H1 (cell line): ENCODE data around the gene APOBEC2. TPM values are rescaled to one million over a fixed set of nuclear protein-coding genes. Genes with fewer than 3 reads are reported as not detected.

Experiments used
- CTCF ChIA-PET: fragments of 300-600 bp; sonication (Branson Sonifier 250); formaldehyde crosslinking; loops from one replicate; lab custom pipeline; 2021; ENCODE audit not compliant: partially characterized antibody; lab: Charles Lee
- POLR2A ChIA-PET: fragments of 300-600 bp; sonication (Branson Sonifier 250); formaldehyde crosslinking; loops from one replicate; lab custom pipeline; 2021; ENCODE audit warnings: inconsistent platforms; ENCODE audit not compliant: partially characterized antibody; lab: Charles Lee
- DNase-seq, 2 experiments: peaks; one replicate each; pipeline versions ENCODE4 v3.0.0 to v3.0.0-alpha.2; 2010 to 2022; ENCODE audit warnings: low spot score in 2 of 2, low read depth in 1 of 2, mixed read lengths in 1 of 2
- FAIRE-seq: peaks from 2 replicates; lab custom pipeline; 2011; peaks lifted over from hg19 to GRCh38; lab: Jason Lieb, UNC
- H2AFZ ChIP-seq: 2 replicates; pipeline ENCODE4 v1.8.1; 2012; ENCODE audit warnings: low read length, inconsistent platforms
- H2AK5ac ChIP-seq: 2 replicates; pipeline ENCODE4 v1.6.1; 2013; ENCODE audit warnings: low read depth, low read length
- H2BK120ac ChIP-seq: replicated peaks from 2 replicates; pipeline ENCODE3; 2013; ENCODE audit warnings: low read depth, low read length, inconsistent platforms
- H2BK12ac ChIP-seq: 2 replicates; pipeline ENCODE4 v1.6.1; 2013; ENCODE audit warnings: low read depth, low read length
- H2BK15ac ChIP-seq: 2 replicates; pipeline ENCODE4 v1.6.1; 2013; ENCODE audit warnings: low read length
- H2BK20ac ChIP-seq: 2 replicates; pipeline ENCODE4 v1.6.1; 2013; ENCODE audit warnings: low read length
- H2BK5ac ChIP-seq: 2 replicates; pipeline ENCODE4 v1.6.1; 2013; ENCODE audit warnings: low read depth, low read length
- H3K14ac ChIP-seq: 2 replicates; pipeline ENCODE4 v1.6.1; 2013; ENCODE audit warnings: inconsistent platforms; ENCODE audit not compliant: insufficient read length
- H3K18ac ChIP-seq: 2 replicates; pipeline ENCODE4 v1.6.1; 2013; ENCODE audit warnings: low read length; ENCODE audit errors: extremely low read depth
- H3K23ac ChIP-seq: 2 replicates; pipeline ENCODE4 v1.6.1; 2013; ENCODE audit warnings: inconsistent platforms; ENCODE audit not compliant: insufficient read length
- H3K23me2 ChIP-seq: 2 replicates; pipeline ENCODE4 v1.6.1; 2013; ENCODE audit warnings: low read depth, low read length
- H3K27ac ChIP-seq: 2 replicates; pipeline ENCODE4 v1.6.1; 2011; ENCODE audit warnings: low read depth, low read length, inconsistent platforms
- H3K27me3 ChIP-seq, 4 experiments: replicated peaks in 1 of 4; 1 replicate in 1 of 4; 2 replicates in 3 of 4; pipeline versions ENCODE4 v1.6.1 to v1.8.1; 2011 to 2013; ENCODE audit warnings: low read length in 3 of 4, mild to moderate bottlenecking in 3 of 4, inconsistent platforms in 2 of 4, mixed read lengths in 2 of 4, moderate library complexity in 1 of 4; ENCODE audit not compliant: control insufficient read depth in 3 of 4, insufficient read depth in 3 of 4; ENCODE audit errors: extremely low read depth in 1 of 4
- H3K36me3 ChIP-seq, 4 experiments: 2 replicates each; pipeline versions ENCODE4 v1.6.1 to v1.8.1; 2011 to 2013; ENCODE audit warnings: mild to moderate bottlenecking in 4 of 4, low read length in 3 of 4, moderate library complexity in 2 of 4, control low read depth in 1 of 4, inconsistent platforms in 1 of 4; ENCODE audit not compliant: insufficient read depth in 4 of 4, control insufficient read depth in 2 of 4
- H3K4ac ChIP-seq: replicated peaks from 2 replicates; pipeline ENCODE3; 2013; ENCODE audit warnings: low read length, low read depth, mixed read lengths, inconsistent platforms; ENCODE audit not compliant: insufficient read length
- H3K4me1 ChIP-seq, 4 experiments: replicated peaks in 1 of 4; 1 replicate in 1 of 4; 2 replicates in 3 of 4; pipeline versions ENCODE4 v1.6.1 to v1.8.1; 2011 to 2013; ENCODE audit warnings: low read length in 3 of 4, inconsistent platforms in 2 of 4, mixed read lengths in 1 of 4; ENCODE audit not compliant: insufficient read depth in 4 of 4, control insufficient read depth in 3 of 4
- H3K4me2 ChIP-seq, 2 experiments: 2 replicates each; pipeline versions ENCODE4 v1.6.1 to v1.8.1; 2011 to 2013; ENCODE audit warnings: low read depth in 2 of 2, low read length in 2 of 2, control low read depth in 1 of 2, inconsistent platforms in 1 of 2, mild to moderate bottlenecking in 1 of 2; ENCODE audit not compliant: insufficient read depth in 1 of 2
- H3K4me3 ChIP-seq, 4 experiments: fragments of 200-600, 300-600 bp in 1 of 4; sonication (generic), shearing (Covaris generic), sonication (Bioruptor Twin) in 1 of 4; 2 replicates each; pipeline versions ENCODE4 v1.5.1 to v1.8.1; 2011 to 2016; ENCODE audit warnings: low read length in 4 of 4, low read depth in 3 of 4, control low read depth in 2 of 4, inconsistent platforms in 2 of 4, mild to moderate bottlenecking in 2 of 4, mixed read lengths in 1 of 4, moderate library complexity in 1 of 4; ENCODE audit not compliant: insufficient read depth in 2 of 4; ENCODE audit errors: extremely low read depth in 1 of 4
- H3K56ac ChIP-seq: replicated peaks from 2 replicates; pipeline ENCODE3; 2013; ENCODE audit warnings: low read depth, mild to moderate bottlenecking, mixed read lengths, low read length, inconsistent platforms; ENCODE audit not compliant: insufficient read length
- H3K79me1 ChIP-seq: 2 replicates; pipeline ENCODE4 v1.6.1; 2013; ENCODE audit warnings: low read depth, low read length, control low read depth
- H3K79me2 ChIP-seq, 2 experiments: 2 replicates each; pipeline versions ENCODE4 v1.6.1 to v1.8.1; 2012 to 2013; ENCODE audit warnings: low read length in 2 of 2, mild to moderate bottlenecking in 2 of 2, inconsistent platforms in 1 of 2; ENCODE audit not compliant: insufficient read depth in 2 of 2, control insufficient read depth in 1 of 2
- H3K9ac ChIP-seq, 4 experiments: replicated peaks in 1 of 4; 1 replicate in 1 of 4; 2 replicates in 3 of 4; pipeline versions ENCODE4 v1.6.1 to v1.8.1; 2011 to 2013; ENCODE audit warnings: low read depth in 3 of 4, low read length in 3 of 4, control low read depth in 2 of 4, mild to moderate bottlenecking in 2 of 4, moderate library complexity in 2 of 4, inconsistent platforms in 1 of 4; ENCODE audit errors: extremely low read depth in 1 of 4
- H3K9me3 ChIP-seq, 2 experiments: 2 replicates each; pipeline versions ENCODE4 v1.6.1 to v1.8.1; 2012 to 2013; ENCODE audit warnings: mild to moderate bottlenecking in 2 of 2, moderate library complexity in 2 of 2, control low read depth in 1 of 2, inconsistent platforms in 1 of 2, low read depth in 1 of 2, low read length in 1 of 2, mixed read lengths in 1 of 2; ENCODE audit not compliant: insufficient read depth in 2 of 2
- H4K20me1 ChIP-seq, 2 experiments: replicated peaks in 1 of 2; 2 replicates each; pipeline versions ENCODE3 to v1.8.1; 2011 to 2013; ENCODE audit warnings: inconsistent platforms in 2 of 2, low read length in 2 of 2, mild to moderate bottlenecking in 1 of 2; ENCODE audit not compliant: insufficient read depth in 2 of 2, control insufficient read depth in 1 of 2
- H4K5ac ChIP-seq: 2 replicates; pipeline ENCODE4 v1.6.1; 2013; ENCODE audit warnings: low read length, low read depth, mixed read lengths, inconsistent platforms; ENCODE audit not compliant: insufficient read length
- H4K8ac ChIP-seq: 2 replicates; pipeline ENCODE4 v1.8.0; 2013; ENCODE audit warnings: mild to moderate bottlenecking, moderate library complexity, low read length, inconsistent platforms; ENCODE audit not compliant: insufficient read depth; ENCODE audit errors: extremely low read depth
- H4K91ac ChIP-seq: replicated peaks from 2 replicates; pipeline ENCODE3; 2013; ENCODE audit warnings: low read length, mixed read lengths, inconsistent platforms; ENCODE audit not compliant: insufficient read length
- ASH2L ChIP-seq: fragments of 200-600, 300-600 bp; sonication (generic); IDR thresholded peaks from one replicate; pipeline ENCODE4 v1.7.1; 2017; ENCODE audit warnings: low read length
- BRCA1 ChIP-seq: IDR thresholded peaks from 2 replicates; pipeline ENCODE4 v1.6.1; 2012; ENCODE audit warnings: low read depth, low read length, improper control_type of control experiment
- CBX5 ChIP-seq: fragments of 300-800, 300-1000 bp; sonication (generic); IDR thresholded peaks from 2 replicates; pipeline ENCODE4 v1.7.1; 2016; ENCODE audit warnings: antibody characterized with exemption, low read length, low read depth
- CBX8 ChIP-seq: fragments of 300-800, 300-1000 bp; sonication (generic); IDR thresholded peaks from 2 replicates; pipeline ENCODE4 v1.7.1; 2016; ENCODE audit warnings: low read depth, low read length, borderline replicate concordance
- CHD1 ChIP-seq: IDR thresholded peaks from 2 replicates; pipeline ENCODE4 v1.6.1; 2012; ENCODE audit warnings: low read depth, low read length, improper control_type of control experiment
- KDM4A ChIP-seq: IDR thresholded peaks from one replicate; pipeline ENCODE4 v1.7.1; 2012; ENCODE audit warnings: low read depth, mild to moderate bottlenecking, moderate library complexity, low read length, inconsistent platforms; ENCODE audit not compliant: severe bottlenecking
- MAX ChIP-seq: IDR thresholded peaks from 2 replicates; pipeline ENCODE4 v1.6.1; 2012; ENCODE audit warnings: inconsistent platforms
- NANOG ChIP-seq: IDR thresholded peaks from 2 replicates; pipeline ENCODE4 v1.6.1; 2011; ENCODE audit warnings: low read length, low read depth, mild to moderate bottlenecking, inconsistent platforms; ENCODE audit not compliant: insufficient read depth, poor library complexity, severe bottlenecking
- POLR2A ChIP-seq, 2 experiments: IDR thresholded peaks; 1 replicate in 1 of 2; 2 replicates in 1 of 2; pipeline ENCODE4 v1.6.1; 2011; ENCODE audit warnings: low read depth in 2 of 2, low read length in 2 of 2, mild to moderate bottlenecking in 2 of 2; ENCODE audit errors: control extremely low read depth in 1 of 2
- RBBP5 ChIP-seq: IDR thresholded peaks from 2 replicates; pipeline ENCODE4 v1.7.1; 2012; ENCODE audit warnings: low read depth, mild to moderate bottlenecking, inconsistent platforms, low read length, moderate library complexity, borderline replicate concordance
- SP4 ChIP-seq: IDR thresholded peaks from 2 replicates; pipeline ENCODE4 v1.6.1; 2012; ENCODE audit warnings: low read length, inconsistent platforms
- SRF ChIP-seq: IDR thresholded peaks from 2 replicates; pipeline ENCODE4 v1.6.1; 2011; ENCODE audit warnings: mild to moderate bottlenecking, low read depth, low read length, moderate library complexity
- SUZ12 ChIP-seq: fragments of 200-600 bp; sonication (generic); IDR thresholded peaks from 2 replicates; pipeline ENCODE4 v1.6.1; 2012; ENCODE audit warnings: mild to moderate bottlenecking, inconsistent platforms, low read length, moderate library complexity, mixed read lengths
- WGBS, 2 experiments: shearing (Covaris generic) in 1 of 2; methylation state at CpG; one replicate each; pipeline versions ENCODE4 v1.1.6 to v1.1.7; 2013 to 2015; ENCODE audit warnings: low lambda C conversion rate in 2 of 2, mixed read lengths in 2 of 2, inconsistent platforms in 1 of 2, low coverage in 1 of 2, missing lambda C conversion rate in 1 of 2; ENCODE audit not compliant: insufficient replicate concordance in 2 of 2, insufficient coverage in 1 of 2, insufficient read length in 1 of 2; ENCODE audit errors: extremely low coverage in 1 of 2, missing lambda C conversion rate in 1 of 2; 5-methylcytosine and 5-hydroxymethylcytosine counted together
- polyA plus RNA-seq, 7 experiments: library from polyadenylated mRNA; depleted of rRNA in 3 of 7; stranded (reverse) in 5 of 7; unstranded in 2 of 7; fragments of >200 nt in 5 of 7; fragments of 200-250 nt in 2 of 7; gene quantifications; 1 replicate in 5 of 7; 2 replicates in 1 of 7; 4 replicates in 1 of 7; pipeline versions ENCODE4 v1.2.1 to v1.2.3, GENCODE V29; 2011 to 2013; ENCODE audit warnings: missing spikeins in 2 of 7, mixed read lengths in 2 of 7
- total RNA-seq: library from RNA; stranded (reverse); fragmentation: NEBNext Ultra II Directional; extraction: Animal tissue kit (Norgen Biotek cat#: 25700); gene quantifications from 2 replicates; pipeline ENCODE4 v1.2.1, GENCODE V29; 2021
- TF ChIP-seq, protein P1 (sequence below): IDR thresholded peaks from 2 replicates; pipeline ENCODE4 v1.6.1; 2011; ENCODE audit warnings: low read depth, mild to moderate bottlenecking, low read length; ENCODE audit not compliant: insufficient read depth

The APOBEC2 gene
- total and polyA plus RNA-seq, 2 of the 8 experiments (the other 6 are each of a cell fraction or from before 2014, with no cell fraction given): not detected

DNA sequence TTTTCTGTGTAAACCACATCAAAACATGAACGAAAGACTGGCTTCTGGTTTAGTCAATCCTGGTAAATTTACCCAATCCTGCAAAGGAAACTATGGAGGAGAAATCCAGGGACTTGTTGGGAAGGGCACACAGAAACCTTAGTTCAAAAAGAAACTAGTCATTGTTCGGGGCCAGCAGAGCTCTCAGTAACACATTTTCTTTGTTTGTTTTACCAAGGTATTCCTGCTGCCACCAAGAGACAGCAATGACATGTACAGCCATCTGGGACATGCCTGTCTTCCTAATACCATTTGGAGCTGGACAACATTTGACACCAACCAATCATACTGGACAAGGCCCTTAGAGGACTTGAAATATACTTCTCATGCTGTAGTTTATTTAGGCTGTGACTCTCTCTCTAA is 10.9 kb downstream of the APOBEC2 start:
- no peak overlapping the region for H2AFZ ChIP-seq
- ChIA-PET CTCF (interaction anchor here (1.5 kb wide), 1 partner anchor 147 kb away, joined by 3 read pairs; no protein-coding TSS in a partner anchor), POLR2A (interaction anchor here (2.1 kb wide), 2 partner anchors 9 kb away, joined by 5 to 8 read pairs; partner anchors contain the start of genes NFYA and OARD1)
- no peak overlapping the region for H4K5ac ChIP-seq
- no peaks in the 10 kb centered on the region for H3K79me2 ChIP-seq
- FAIRE-seq (no peak), DNase-seq (no peak)
- H3K4me1 ChIP-seq: no peaks in the 10 kb centered on the region; a peak in 1 of 7 replicates
- no peak overlapping the region for H3K18ac ChIP-seq
- no peak overlapping the region for H2AK5ac ChIP-seq
- no peaks in the 10 kb centered on the region for H3K23me2 ChIP-seq
- H2BK20ac ChIP-seq: no peak overlapping the region
- no peak overlapping the region for H2BK15ac ChIP-seq
- no peak for TF ChIP-seq ASH2L
- no peak for TF ChIP-seq SUZ12
- no peak for TF ChIP-seq SP4
- TF ChIP-seq SRF: no peak
- no peak for TF ChIP-seq CBX8
- TF ChIP-seq MAX: no peak
- TF ChIP-seq KDM4A: no peak
- TF ChIP-seq NANOG: no peak
- no peak for TF ChIP-seq BRCA1
- TF ChIP-seq POLR2A (IDR thresholded peaks at IDR 0.05; ENCODE audit: control extremely low read depth in 1 of 2, low read depth in 2 of 2, low read length in 2 of 2): no peak
- no peak for TF ChIP-seq CBX5
- no peak for TF ChIP-seq CHD1
- TF ChIP-seq, protein P1, sequence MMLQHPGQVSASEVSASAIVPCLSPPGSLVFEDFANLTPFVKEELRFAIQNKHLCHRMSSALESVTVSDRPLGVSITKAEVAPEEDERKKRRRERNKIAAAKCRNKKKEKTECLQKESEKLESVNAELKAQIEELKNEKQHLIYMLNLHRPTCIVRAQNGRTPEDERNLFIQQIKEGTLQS: no peak
- TF ChIP-seq RBBP5: no peak
- H3K9ac ChIP-seq: no peak overlapping the region
- no peak overlapping the region for H3K14ac ChIP-seq
- H3K9me3 ChIP-seq: no peaks in the 10 kb centered on the region
- H2BK120ac ChIP-seq: no peak overlapping the region
- H4K20me1 ChIP-seq: no peaks in the 10 kb centered on the region
- no peak overlapping the region for H3K4ac ChIP-seq
- no peak overlapping the region for H3K27ac ChIP-seq
- no peak overlapping the region for H2BK12ac ChIP-seq
- no peak overlapping the region for H3K56ac ChIP-seq
- WGBS, 2 experiments: 75% methylated on average over 2 of the region's 2 CpGs; no CpG with 5 or more reads in 1 of the 2 experiments
- H3K23ac ChIP-seq: no peak overlapping the region
- no peak overlapping the region for H4K8ac ChIP-seq
- no peak overlapping the region for H3K4me3 ChIP-seq
- H3K36me3 ChIP-seq: peaks cover 4 to 42% (median 25%) of the 10 kb centered on the region in 4 experiments; a peak in 7 of 8 replicates
- H4K91ac ChIP-seq: no peak overlapping the region
- no peaks in the 10 kb centered on the region for H3K27me3 ChIP-seq
- no peak overlapping the region for H3K4me2 ChIP-seq
- no peak overlapping the region for H2BK5ac ChIP-seq
- no peaks in the 10 kb centered on the region for H3K79me1 ChIP-seq
